SH-SY5Y (cell line): ENCODE measurements around the gene ZBTB8A.

Experiments used
- GATA2 ChIP-seq: IDR thresholded peaks from 2 replicates; pipeline ENCODE4 v1.6.1; 2011; ENCODE audit warnings: mild to moderate bottlenecking, low read depth, low read length
- GATA3 ChIP-seq: IDR thresholded peaks from 2 replicates; pipeline ENCODE4 v1.6.1; 2011; ENCODE audit warnings: low read depth, mild to moderate bottlenecking, low read length, moderate library complexity

DNA sequence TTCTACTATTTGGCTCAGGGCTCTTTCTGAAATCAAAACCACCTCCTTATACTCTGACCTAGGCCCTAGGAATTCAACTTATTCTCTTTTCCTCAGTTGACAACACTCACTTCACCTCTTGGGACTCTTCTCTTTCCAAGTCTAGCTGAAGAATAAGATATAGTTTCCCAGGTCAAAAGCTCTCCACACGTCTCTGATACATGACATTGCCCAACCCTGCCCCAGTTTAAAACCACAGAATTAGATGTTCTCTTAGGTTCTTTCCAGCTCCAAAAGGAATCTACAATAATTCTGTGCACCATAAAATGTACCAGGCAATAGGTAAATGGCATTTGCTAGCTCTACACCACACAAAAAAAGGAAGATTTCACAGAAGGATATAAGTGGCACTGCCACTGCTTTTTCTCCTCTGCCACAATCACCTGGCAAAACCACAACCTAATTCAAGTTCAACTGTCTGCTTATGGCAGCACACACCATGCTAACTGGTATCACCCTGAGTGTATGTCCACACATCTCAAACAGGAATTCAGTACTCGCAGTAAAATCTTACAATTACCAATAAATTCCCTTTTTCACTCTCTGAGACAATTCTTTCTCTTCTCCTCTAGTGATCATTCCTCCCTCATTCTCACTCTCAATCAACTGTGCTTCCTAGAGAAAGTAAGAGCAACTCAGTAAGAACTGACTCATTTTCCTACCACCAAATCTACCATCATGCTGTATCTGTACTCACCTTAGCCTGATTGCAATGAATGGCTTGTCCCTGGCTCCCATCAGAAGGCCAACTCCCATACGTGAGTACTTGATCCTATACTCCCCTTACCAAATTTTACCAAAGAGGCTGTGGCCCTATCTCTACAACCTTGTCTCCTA is 83.8 kb downstream of the ZBTB8A start:
- TF ChIP-seq GATA2 (no peak), GATA3 (no peak)
